Endometrium (tissue), 2 donors: ENCODE measurements around the gene ABCB11.
A peak's percentile ranks its signal among the peaks of the same experiment; 100 is the strongest.

Experiments used
- FAIRE-seq: peaks from 2 replicates; lab custom pipeline; 2012; peaks lifted over from hg19 to GRCh38; lab: Jason Lieb, UNC
- donor health status: control.
- donor health status: control.

Gene ABCB11

DNA sequence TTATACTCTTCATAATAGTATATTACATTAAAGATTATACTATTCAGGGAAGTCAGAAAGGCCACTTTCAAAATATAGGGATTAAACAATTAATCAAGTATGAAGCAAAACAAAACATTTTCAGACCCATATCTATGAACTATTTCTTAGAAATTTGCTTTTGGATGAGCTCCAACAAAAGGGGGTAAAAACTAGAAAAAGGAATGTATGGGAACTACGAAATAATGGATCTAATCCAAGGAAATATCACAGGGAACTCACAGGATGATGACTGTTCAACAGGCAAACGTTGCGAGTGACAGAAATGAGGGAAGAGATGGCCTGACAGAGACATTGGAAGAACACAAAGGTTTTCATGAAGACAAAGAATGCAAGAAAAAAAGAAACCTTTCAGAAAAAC lies 102.1 kb downstream of the ABCB11 start:
- FAIRE-seq, result no peak

- FAIRE-seq, result no peak
Observed at GRCh38 chr2:168928113-168928831, 102.9 kb downstream of the ABCB11 start.

DNA sequence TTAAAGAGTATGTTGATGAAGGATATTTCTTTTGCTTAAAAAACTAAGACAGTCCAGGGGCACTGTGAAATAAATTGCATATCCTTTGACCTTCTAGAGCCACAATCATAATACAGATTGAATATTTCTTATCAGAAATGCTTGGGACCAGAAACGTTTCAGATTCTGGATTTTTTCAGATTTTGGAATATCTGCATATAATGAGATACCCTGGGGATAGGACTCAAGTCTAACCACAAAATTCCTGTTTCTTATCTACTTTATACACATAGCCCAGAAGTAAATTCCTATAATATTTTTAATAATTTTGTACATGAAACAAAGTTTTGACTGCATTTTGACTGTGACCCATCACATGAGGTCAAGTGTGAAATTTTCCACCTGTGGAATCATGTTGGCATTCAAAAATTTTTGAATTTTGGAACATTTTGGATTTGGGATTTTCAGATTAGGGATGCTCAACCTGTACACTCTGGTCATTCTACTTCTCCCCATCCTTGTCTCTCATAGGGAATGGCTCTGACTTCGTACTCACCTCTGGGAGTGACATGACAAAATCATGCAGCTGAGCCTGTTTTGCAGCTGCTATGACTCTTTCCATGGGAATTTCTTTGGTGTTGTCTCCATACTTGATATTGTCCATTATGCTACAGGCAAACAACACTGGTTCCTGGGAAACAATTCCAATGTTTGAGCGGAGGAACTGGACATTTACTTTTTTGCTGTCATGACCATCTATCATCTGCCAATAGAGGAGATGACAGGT lies 104.3 kb downstream of the ABCB11 start:
- no peak for FAIRE-seq

DNA sequence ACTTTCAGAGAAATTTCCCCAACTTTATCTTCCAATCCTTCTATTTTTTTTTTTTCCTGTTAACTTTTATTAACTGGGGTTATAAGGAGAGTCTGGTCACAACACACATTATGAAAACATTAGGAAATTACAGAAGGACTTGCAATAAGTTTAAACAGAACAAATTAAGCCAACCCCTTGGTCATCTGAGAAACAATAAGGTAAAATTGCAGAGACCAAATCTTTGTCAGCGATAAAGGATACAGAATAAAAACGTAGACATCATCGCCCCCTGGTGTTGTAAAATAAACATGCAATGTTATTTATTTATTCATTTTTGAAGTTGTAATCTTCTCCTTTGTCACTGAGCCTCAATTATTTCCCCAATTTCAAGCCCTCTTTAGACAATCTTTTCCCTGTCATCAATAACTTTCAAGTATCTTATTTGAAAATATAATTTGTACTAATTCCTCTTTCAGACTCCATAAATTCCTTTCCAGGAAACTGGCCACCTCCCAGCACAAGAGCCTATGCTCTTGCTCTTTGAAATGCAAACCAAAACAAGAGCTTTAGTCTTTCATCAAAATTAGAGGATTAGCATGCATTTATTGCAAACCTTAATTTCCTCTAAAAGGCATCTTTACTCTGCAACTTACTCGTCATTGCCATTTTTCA lies 110.5 kb downstream of the ABCB11 start:
- FAIRE-seq, result peak; percentile 87

- no peak for FAIRE-seq
Observed at GRCh38 chr2:168916331-168916675, 114.8 kb downstream of the ABCB11 start.

- FAIRE-seq, result no peak
Observed at GRCh38 chr2:168915441-168916330, 115.4 kb downstream of the ABCB11 start.

DNA sequence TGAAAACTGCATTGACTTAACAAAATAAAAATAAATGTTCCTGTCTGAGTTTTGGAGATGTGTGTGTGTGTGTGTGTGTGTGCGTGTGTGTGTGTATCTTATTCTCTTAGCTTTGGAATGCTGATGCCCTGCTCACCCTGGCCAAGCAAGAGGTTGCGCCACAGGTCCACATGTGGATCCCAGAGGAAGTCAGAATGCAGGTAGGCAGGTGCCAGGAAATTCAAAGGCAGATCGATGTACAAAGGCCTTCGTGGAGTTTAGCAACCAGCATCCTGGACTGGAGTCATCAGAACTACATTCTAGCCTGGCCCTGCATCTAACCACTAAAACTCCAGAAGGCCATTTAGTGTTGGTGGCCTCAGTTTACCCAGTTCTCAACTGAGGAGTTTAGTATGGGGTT lies 117.6 kb downstream of the ABCB11 start:
- no peak for FAIRE-seq

DNA sequence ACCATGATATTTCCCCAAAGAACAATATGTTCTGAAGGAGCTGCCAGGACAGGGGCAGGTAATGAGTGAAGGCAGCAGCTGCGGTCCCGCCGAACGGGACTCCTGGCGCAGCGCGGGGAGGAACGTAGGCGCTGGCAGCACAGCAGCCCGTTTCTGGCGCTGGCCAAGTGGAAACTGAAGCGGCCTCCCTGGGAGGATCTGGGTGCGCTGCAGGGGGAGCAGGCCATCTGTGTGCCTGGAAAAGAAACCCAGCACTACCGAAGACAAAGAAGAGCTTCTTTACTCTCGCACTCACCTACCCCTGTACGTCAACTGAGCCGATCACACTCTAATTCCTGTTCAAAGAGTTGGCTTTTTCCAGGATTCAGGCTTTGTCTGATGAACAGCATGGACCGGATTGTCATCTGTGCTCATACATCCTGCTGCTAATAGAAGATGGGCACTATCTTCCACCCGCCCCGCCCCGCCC lies 118.2 kb downstream of the ABCB11 start:
- no peak for FAIRE-seq

DNA sequence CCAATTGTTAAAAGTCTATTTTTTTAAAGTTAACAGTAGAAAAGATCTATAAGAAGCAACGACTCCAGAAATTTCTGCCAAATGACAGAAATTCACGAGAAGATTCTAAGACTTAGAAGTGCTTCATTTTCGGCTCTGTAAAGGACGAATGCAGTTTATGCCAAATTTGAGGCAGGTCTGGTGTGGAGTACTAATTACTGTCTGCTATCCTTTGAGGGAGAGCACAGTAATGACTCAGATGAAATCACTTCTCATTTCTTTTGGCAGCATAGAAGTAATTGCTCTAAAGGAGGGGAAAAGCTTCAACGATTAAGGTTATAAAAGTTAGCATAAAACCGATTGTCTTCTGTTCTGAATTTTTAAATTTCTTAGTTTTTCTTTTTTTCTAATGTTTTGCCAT lies 118.7 kb downstream of the ABCB11 start:
- no peak for FAIRE-seq

DNA sequence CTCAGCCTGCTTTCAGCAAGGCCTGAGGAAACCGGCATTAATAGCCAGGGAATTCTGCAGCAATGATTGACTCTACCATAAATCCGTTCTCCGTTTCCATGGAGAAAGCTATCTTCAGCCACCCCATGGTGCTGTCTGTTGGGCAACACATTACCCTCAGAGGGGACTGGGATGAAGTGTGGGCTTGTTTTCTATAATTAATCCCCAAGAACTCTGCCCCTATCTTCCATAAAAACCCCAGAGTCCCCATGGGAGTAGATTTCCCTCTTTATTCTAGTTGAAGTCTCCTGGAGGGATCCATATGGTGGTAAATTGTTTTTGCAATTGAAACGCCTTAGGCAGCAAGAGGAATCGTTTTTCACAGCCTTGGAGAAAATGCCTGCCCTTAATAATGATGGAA lies 120.8 kb downstream of the ABCB11 start:
- no peak for FAIRE-seq

GRCh38 chr2:168907940-168908662 lies 123.0 kb downstream of the ABCB11 start:
- FAIRE-seq, result no peak

DNA sequence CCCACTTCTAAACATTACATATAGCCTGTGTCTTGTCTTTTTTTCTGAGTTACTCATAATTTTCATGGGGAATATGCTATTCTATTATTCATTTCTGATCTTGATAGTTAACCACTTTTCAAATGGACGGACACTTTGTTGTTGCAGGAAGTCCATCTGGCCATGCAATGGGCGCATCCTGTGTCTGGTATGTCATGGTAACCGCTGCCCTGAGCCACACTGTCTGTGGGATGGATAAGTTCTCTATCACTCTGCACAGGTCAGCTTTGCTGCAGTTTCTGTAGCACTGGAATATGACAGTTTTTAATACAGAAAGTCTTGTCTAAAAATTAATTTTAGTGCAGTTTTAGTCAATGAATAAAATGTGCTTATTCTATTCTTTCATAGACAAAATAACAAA lies 126.8 kb downstream of the ABCB11 start:
- no peak for FAIRE-seq

DNA sequence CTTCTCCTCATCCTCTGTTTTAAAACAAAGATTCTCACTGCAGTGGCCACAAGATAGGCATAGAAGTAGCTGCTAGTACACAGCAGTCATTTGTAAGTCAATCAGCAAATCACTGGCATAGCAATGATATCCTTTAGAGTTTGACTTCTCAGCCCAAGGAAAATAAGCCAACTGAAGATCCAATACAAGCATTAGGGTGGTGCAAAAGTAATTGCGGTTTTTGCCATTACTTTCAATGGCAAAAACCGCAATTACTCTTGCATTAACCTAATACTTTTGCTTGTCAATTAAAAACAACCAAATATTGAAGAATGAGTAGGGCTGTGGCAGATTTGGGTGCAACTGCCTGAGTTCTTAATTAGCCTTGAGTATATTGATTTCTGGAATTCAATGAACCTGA lies 127.2 kb downstream of the ABCB11 start:
- FAIRE-seq, result no peak

GRCh38 chr2:168901003-168901402 lies 130.1 kb downstream of the ABCB11 start, which contains the start of gene G6PC2:
TSS of gene G6PC2 (plus strand) at chr2:168901291. CDS start at chr2:168901332, 41 bp downstream.
- FAIRE-seq, result no peak

DNA sequence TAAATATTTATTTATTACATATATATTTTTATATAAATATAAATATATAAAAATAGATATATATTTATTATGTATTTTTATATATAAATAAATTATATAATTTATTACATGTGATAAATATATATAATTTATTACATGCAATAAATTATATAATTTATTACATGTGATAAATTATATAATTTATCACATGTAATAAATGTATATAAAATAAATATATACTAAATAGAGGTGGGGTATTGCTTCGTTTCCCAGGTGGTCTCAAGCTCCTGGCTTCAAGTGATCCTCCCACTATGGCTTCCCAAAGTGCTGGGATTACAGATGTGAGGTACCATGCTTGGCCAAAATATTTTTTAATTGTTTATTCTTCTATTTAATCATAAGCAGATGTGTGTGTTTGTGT lies 133.7 kb downstream of the ABCB11 start:
- FAIRE-seq, result no peak

- FAIRE-seq, result no peak
Observed at GRCh38 chr2:168896783-168897182, 134.3 kb downstream of the ABCB11 start.

DNA sequence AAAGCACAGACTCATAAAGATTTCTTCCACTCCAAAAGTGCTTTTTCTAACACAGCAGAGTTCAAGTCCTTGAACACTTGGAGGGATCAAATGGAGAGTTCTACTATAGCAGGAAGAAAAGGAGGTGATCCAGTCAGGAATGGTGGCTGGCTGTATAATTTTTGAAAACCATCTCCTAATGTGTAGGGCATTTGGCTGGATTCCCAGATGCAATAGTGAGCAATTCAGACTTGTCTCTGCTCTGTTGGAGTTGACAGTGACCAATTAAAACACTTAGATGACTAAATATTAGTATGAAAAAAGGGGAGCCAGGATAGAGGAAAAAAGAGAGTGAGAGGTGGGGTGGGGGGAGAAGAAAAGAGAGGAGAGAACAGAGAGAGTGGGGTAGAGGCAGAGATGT lies 135.4 kb downstream of the ABCB11 start:
- FAIRE-seq, result no peak

GRCh38 chr2:168894720-168895119 lies 136.4 kb downstream of the ABCB11 start:
- no peak for FAIRE-seq

- FAIRE-seq, result no peak
Observed at GRCh38 chr2:168894101-168894500, 137.0 kb downstream of the ABCB11 start.

GRCh38 chr2:168892327-168892726 lies 138.8 kb downstream of the ABCB11 start:
- FAIRE-seq, result no peak

- FAIRE-seq, result peak; percentile 93
Observed at GRCh38 chr2:168890006-168890782, 140.9 kb downstream of the ABCB11 start, which contains the start of gene SPC25. TSS of gene SPC25 (minus strand) at chr2:168890430. CDS start at chr2:168889519, 911 bp downstream.
